T-helper 2 cell (primary cell): Measurements from ENCODE around the gene EIF4E1B.

ENCODE experiments used
- DNase-seq, 5 experiments: peaks; one replicate each; pipeline versions ENCODE4 v3.0.0 to v3.0.0-alpha.2; 2012 to 2022

The EIF4E1B gene

DNA sequence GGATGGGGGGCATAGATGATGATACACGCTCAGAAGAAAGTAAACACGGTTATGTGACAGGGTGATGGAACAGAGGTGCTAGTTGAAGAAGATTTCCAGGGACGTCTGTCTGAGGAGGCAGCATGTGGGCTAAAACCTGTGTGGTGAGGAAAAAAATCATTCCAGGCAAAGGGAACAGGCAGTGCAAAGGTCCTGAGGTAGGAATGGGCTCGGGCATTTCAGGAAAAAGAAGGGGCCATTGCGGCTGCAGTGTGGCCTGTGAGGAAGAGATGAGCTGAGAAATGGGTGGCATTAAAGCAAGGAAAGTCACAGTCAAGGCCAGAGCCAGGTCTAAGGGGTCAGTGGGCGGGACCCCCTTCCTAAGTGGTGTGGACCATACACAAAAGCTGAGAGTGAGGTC, 35.0 kb downstream of the EIF4E1B start:
- DNase-seq = no peak

DNA sequence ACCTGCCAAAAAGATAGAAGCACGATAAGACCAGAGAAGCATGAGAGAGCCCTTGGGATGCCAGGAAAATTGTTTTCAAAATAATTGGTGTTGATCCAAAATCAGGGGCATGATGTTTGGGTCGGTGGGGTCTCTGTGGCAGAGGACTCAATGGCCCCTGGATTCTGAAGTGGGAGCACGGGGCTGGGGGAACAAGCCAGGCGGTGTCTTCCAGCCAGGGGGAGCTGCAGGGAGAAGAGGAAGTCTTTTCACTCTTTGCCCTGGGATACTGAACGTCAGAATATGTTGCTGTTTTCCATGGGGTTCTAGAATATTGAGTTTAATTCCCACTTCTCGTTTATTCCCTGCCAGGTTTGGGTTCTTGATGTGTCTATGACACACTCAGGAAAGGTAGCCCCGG, 37.2 kb downstream of the EIF4E1B start:
- DNase-seq = no peak

DNA sequence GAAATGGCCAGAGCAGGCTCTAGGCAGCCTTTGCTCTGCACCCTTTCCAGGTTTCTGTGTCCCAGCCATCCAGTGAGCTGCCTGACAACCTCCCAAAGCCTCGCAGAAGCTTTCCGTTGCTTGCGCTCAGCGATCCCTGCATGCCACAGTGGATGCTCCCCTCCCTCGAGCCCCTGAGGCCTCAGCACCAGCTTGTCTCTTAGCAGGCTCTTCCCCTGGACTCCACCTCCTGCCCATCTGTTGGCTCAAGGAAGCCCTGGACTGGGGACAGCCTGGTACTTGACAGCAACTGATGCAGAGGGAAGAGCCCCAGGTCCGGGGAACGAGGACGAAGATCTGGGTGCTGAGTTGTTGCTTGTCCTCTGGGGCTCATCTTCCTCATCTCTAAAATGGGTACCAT, 40.0 kb downstream of the EIF4E1B start:
- DNase-seq = no peak

GRCh38 chr5:176671399-176671798, 40.9 kb downstream of the EIF4E1B start:
- no peak for DNase-seq

- DNase-seq = no peak
These were observed 41.6 kb downstream of the EIF4E1B start for GRCh38 chr5:176671890-176672747.

DNA sequence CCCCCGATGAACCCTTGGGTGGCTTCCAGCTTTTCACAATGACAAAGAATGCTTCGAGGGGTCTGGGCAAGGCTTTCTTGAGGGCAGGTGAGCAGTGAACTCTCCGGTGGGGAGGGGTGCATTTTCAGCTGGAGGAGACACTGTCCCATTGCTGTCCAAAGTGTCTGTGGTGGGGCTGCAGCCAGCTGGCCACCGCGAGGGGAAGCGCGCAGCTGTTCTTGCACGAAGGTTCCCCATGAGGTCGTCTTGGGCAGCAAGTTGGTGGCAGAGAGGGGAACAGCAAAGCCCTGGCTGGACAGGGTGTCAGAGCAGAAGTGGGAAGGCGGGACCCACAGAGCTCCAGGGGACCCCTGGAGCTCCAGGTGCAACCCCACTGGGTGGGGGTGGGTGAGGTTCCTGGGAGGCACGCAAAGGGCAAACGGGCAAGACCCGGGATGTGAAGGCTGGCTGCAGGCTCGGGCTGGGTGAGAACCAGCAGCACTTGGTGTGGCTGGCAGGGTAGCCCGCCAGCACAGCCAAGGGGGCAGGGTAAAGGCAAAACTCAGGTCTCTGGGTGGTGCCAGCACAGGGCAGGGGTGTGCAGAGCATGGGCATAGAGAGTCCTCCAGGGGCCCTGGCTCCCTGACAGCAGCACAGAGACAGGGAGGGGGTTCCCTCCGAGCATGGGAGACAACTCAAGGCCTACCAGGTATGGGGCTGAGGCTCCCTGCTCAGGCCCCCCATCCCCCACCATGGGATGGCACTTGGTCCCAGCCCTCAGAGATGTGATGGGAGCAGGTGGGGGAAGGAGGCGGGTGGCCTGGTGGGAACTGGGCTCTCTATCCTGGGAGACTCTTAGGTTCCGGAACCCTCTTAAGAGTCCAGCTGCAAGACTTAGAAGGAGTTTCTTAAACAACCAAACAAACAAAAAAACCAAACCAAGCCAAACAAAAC, 43.4 kb downstream of the EIF4E1B start:
- DNase-seq = no peak

- no peak for DNase-seq
These were observed 44.3 kb downstream of the EIF4E1B start for GRCh38 chr5:176674799-176675198.

DNA sequence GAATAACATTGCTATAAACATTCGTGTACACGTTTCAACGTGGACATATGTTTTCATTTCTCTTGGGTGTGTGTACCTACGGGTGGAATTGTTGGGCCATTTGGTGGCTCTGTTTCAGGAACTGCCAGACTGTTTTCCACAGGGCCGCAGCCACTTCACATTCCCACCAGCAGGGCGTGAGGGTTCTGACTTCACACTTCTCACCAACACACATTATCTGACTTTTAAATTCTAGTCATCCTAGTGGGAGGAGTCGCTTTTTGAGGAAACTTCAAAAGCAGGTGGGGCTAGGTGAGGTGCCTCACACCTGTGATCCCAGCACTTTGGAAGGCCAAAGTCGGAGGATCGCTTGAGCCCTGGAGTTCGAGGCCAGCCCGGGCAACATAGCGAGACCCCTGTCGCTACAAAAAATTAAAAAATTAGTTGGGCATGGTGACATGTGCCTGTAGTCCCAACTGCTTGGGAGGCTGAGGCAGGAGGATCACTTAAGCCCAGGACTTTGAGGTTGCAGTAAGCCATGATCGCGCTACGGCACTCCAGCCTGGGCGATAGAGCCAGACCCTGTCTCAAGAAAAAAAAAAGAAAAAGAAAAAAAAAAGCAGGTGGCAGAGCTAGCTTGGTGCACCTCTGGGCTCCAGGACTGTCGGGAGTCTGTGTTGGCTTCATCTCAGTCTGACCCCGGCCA, 45.3 kb downstream of the EIF4E1B start:
- DNase-seq = no peak

DNA sequence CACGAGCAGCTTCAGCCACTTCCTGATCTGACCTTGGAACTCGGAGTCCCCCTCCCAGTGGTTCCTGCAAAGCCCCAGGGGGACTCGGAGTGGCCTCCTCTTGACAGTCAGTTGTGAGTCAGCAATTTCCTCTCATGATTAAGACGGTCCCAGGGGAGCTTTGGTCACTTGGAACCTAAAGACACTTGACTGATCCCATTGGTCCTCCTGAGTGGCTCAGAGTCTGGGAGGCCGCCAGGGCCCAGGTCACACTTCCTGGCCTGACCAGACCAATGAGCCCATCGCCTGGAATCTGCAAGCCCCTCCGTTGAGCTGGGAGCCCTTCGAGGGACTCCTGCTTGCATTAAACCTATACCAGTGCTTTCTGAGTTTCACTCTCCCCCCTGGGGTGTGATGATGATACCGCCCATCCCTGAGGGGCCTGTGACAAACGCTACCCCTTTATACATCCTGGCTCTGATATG, 45.9 kb downstream of the EIF4E1B start:
- no peak for DNase-seq

DNA sequence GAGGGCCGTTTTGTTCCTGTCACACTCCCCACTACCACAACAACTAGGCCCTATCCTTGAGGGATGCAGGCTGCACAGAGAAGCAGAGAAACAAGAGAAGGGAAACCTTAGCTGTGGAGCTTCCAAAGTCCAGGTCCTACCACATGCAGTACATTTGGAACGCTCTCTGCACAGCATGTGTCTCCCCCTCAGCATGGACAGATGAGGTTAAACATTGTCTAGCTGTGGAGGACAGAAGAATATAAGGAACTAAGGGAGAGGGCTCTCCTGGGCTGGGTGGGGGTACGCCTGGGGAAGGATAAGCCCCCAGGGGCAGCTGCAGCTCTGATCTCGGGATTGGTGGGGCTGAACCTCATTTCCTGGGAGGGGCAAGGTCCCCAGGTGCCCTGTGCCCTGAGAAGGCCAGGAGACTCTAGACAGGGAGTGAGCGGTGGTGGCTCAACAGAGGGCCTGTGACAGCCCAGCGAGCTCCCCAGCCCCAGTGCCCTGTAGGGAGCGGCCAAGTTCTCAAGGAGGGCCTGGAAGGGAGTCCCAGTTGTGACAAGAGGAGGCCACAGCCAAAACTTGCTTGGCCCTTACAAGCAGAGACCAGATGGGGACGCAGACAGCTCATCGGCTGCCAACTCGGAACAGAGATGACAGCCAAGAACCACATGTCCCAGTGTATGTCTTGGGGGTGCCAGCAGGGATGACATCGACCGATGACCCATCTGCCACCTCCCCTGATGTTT, 46.9 kb downstream of the EIF4E1B start:
- no peak for DNase-seq

DNA sequence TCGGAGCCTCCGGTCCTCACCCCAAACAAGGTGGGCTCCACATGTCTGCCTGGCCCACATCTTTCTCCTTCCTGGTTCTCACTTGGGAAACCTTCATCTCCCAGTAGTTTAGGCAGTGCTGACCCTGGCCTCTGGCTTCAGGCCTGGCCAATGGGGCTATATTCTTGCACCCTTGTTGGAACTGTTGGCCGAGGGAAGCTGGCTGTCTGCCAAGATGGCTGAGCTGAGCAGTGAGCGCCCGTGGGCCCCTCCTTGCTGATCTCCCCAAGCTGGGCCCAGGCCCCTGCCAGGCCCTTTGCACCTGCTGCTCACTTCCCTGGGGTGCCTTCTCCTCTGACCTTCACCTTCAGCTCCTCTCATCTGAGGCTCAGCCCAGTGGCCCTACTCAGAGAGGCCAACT, 48.1 kb downstream of the EIF4E1B start:
- DNase-seq = no peak

GRCh38 chr5:176679365-176680225, 49.1 kb downstream of the EIF4E1B start:
- no peak for DNase-seq

GRCh38 chr5:176680226-176680563, 49.7 kb downstream of the EIF4E1B start:
- DNase-seq = no peak

DNA sequence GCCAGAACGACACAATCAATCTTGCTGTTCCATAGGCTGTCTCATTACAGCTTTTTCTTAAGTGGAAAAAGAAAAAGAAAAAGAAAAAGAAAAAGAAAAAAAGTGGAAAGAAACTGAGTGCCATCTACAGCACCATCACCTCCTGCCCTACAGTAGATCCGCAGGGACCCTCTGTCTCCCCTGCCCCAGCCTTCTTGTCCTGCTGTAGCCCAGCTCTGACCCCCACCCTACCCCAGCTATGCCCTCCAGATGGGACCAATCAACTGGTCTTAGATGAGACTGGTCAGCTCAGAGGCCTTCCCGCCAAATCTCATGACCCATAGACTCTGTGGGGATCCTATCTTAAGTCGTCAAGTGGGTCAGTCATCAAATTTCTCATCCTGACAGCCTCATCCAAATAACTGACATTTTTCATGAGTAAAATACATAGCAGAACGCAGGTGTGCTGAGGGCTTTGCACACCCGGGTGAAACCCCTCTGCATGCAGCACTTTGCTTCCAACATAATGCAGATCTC, 51.6 kb downstream of the EIF4E1B start:
- DNase-seq = no peak

- no peak for DNase-seq
These were observed 54.5 kb downstream of the EIF4E1B start for GRCh38 chr5:176685010-176685409.

- DNase-seq = no peak
These were observed 56.8 kb downstream of the EIF4E1B start for GRCh38 chr5:176687247-176687646.

GRCh38 chr5:176687881-176688280, 57.4 kb downstream of the EIF4E1B start:
- DNase-seq = no peak

DNA sequence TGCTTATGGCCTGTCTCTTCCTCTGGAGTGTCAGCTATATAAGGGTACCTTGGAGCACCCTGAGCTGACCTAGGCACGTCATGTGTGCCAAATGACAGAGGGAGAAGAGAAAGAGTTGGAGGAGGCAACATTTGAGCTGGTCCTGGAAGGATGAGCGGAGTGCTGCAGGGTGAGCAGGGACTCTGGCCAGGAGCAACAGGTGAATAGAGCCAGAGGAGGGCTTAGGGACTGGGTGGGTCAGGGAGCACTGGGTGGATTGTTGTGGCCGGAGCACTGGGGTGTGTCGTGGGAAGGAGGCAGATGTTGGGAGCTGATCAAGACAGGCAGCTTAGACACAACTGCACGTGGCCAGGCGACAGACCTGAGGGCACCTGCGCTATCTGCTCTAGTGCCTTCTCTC, 60.4 kb downstream of the EIF4E1B start:
- DNase-seq = no peak

DNA sequence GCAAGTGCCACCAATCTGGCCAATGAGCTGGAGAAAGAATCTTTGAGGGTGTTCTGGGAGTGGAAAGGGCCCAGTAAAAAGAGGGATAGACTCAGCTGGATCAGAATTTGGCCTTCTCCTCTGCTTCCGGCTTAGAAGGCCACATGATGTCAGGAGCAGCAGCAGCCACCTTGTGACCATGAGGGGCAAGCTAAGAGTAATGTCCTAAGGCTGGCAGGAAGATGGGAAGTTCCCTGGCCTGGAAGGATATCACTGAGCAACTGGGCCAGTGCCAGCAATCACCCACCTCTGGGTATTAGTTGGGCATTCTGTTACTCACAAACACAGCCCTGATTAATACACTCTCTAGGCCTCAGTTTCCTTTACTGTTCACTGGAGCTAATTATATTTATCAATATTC, 61.0 kb downstream of the EIF4E1B start:
- no peak for DNase-seq

DNA sequence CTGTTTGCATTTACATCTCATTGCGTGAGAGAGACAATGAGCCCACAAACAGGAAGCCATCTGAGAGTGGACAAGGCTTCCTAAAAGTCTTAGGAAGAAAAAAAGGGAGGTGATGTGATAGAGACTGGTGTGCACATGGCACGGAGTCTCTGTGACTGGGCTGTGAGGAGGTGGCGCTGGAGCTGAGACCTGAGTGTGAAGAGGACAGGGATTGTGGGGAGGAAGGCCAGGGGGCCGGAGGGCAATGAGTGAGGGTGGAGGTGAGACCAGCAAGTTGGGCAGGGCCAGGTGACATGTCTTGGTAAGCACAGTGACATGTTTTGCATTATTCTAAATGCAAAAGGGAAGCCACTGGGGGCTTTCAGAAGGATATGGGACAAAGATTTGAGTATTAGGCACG, 61.9 kb downstream of the EIF4E1B start:
- no peak for DNase-seq

- DNase-seq = no peak
These were observed 62.5 kb downstream of the EIF4E1B start for GRCh38 chr5:176692839-176693476.
